ENCODE measurements around the gene BRPF3.

The BRPF3 gene

DNA sequence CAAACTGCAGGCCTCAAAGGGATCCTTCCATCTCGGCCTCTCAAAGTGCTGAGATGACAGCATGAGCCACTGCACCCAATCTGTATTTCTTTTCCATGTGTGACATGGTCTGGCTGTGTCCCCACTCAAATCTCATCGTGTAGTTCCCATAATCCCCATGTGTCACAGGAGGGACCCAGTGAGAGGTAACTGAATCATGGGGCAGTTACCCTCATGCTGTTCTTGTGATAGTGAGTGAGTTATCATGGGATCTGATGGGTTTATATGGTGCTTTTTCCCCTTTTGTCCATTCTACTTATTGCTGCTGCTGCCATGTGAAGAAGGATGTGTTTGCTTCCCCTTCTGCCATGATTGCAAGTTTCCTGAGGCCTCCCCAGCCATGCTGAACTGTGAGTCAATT, 10.3 kb upstream of the BRPF3 start:
- Histone ChIP-seq H3K9ac (ENCODE audit: low read depth, low read length) (no peak overlapping the region), H3K4me1 (ENCODE audit: insufficient read depth, low read length) (no peaks in the 10 kb centered on the region), H3K9me3 (ENCODE audit: control insufficient read depth, insufficient read depth, low read length) (no peaks in the 10 kb centered on the region), H3K36me3 (ENCODE audit: insufficient read depth, low read length) (no peaks in the 10 kb centered on the region)

- H3K36me3 ChIP-seq (ENCODE audit: insufficient read depth, low read length), result no peaks in the 10 kb centered on the region
- no peak overlapping the region for H3K9ac ChIP-seq (ENCODE audit: low read depth, low read length)
Observed at GRCh38 chr6:36187446-36187845, 9.1 kb upstream of the BRPF3 start.

GRCh38 chr6:36195471-36196112, 952 bp upstream of the BRPF3 start:
- Histone ChIP-seq H3K36me3 (ENCODE audit: insufficient read depth, low read length) (peaks cover 3% of the 10 kb centered on the region; the same call in 1 of the 2 replicates), H3K9ac (ENCODE audit: low read depth, low read length) (peak overlapping the region; percentile 80), H3K4me1 (ENCODE audit: insufficient read depth, low read length) (peaks cover 3% of the 10 kb centered on the region; the same call in 1 of the 2 replicates), H3K9me3 (ENCODE audit: control insufficient read depth, insufficient read depth, low read length) (no peaks in the 10 kb centered on the region)

More at GRCh38 chr6:36187446-36187845, 9.1 kb upstream of the BRPF3 start:
- no peaks in the 10 kb centered on the region for H3K9me3 ChIP-seq (ENCODE audit: control insufficient read depth, insufficient read depth, low read length)
- no peaks in the 10 kb centered on the region for H3K4me1 ChIP-seq (ENCODE audit: insufficient read depth, low read length)

DNA sequence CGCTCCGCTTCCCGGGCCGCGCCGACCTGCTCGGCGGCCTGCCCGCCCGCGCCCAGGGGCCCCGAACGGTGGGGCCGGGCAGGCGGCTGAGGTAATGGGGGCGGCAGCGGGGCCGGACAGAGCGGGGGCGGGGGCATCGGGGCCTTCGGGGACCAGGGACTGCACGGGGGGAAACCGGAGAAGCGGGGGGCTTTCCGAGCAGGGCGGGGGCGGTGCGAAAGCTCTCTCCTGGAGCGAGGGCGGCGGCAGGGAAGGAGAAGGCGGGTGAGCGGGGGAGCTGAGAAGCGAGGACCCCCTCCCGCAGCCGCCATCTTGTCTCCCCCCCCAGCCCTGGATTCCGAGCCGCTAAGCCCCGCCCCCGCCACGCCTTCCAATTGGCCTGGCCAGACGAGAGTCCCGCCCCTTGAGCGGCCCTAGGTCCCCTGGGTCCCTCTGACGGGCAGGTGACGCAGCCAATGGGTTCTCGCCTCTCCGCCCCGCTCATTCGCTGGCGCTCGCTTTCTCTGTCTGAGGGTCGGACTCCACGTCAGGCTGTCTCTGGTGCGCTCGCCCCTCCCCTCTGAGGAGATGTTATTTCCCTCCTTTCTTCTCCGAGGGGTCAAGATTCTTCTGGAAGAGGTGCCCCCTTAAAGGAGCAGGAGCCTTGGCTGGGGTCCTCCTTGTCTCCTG, 470 bp downstream of the BRPF3 start:
- peaks cover 11% of the 10 kb centered on the region for H3K36me3 ChIP-seq (ENCODE audit: insufficient read depth, low read length)
- peaks cover 3% of the 10 kb centered on the region; the same call in 1 of the 2 replicates for H3K4me1 ChIP-seq (ENCODE audit: insufficient read depth, low read length)
- no peaks in the 10 kb centered on the region for H3K9me3 ChIP-seq (ENCODE audit: control insufficient read depth, insufficient read depth, low read length)
- peak overlapping the region; percentile 80 for H3K9ac ChIP-seq (ENCODE audit: low read depth, low read length)

GRCh38 chr6:36197739-36198221, 1.2 kb downstream of the BRPF3 start:
- H3K36me3 ChIP-seq (ENCODE audit: insufficient read depth, low read length), result peaks cover 14% of the 10 kb centered on the region
- peak overlapping the region; percentile 36; the same call in 1 of the 2 replicates for H3K9ac ChIP-seq (ENCODE audit: low read depth, low read length)
- H3K4me1 ChIP-seq (ENCODE audit: insufficient read depth, low read length), result peaks cover 3% of the 10 kb centered on the region; the same call in 1 of the 2 replicates
- H3K9me3 ChIP-seq (ENCODE audit: control insufficient read depth, insufficient read depth, low read length), result no peaks in the 10 kb centered on the region

- no peak overlapping the region for H3K9ac ChIP-seq (ENCODE audit: low read depth, low read length)
- peaks cover 3% of the 10 kb centered on the region; the same call in 1 of the 2 replicates for H3K4me1 ChIP-seq (ENCODE audit: insufficient read depth, low read length)
- peaks cover 22% of the 10 kb centered on the region for H3K36me3 ChIP-seq (ENCODE audit: insufficient read depth, low read length)
- H3K9me3 ChIP-seq (ENCODE audit: control insufficient read depth, insufficient read depth, low read length), result no peaks in the 10 kb centered on the region
Observed at GRCh38 chr6:36198986-36199385, 2.4 kb downstream of the BRPF3 start.

- Histone ChIP-seq H3K4me1 (ENCODE audit: insufficient read depth, low read length) (peaks cover 3% of the 10 kb centered on the region; the same call in 1 of the 2 replicates), H3K9ac (ENCODE audit: low read depth, low read length) (no peak overlapping the region), H3K9me3 (ENCODE audit: control insufficient read depth, insufficient read depth, low read length) (no peaks in the 10 kb centered on the region), H3K36me3 (ENCODE audit: insufficient read depth, low read length) (peaks cover 27% of the 10 kb centered on the region)
Observed at GRCh38 chr6:36200154-36200891, 3.8 kb downstream of the BRPF3 start.

GRCh38 chr6:36200998-36201596, 4.6 kb downstream of the BRPF3 start:
- Histone ChIP-seq H3K4me1 (ENCODE audit: insufficient read depth, low read length) (peaks cover 3% of the 10 kb centered on the region; the same call in 1 of the 2 replicates), H3K9me3 (ENCODE audit: control insufficient read depth, insufficient read depth, low read length) (no peaks in the 10 kb centered on the region), H3K9ac (ENCODE audit: low read depth, low read length) (no peak overlapping the region), H3K36me3 (ENCODE audit: insufficient read depth, low read length) (peaks cover 27% of the 10 kb centered on the region)

GRCh38 chr6:36201612-36202011, 5.1 kb downstream of the BRPF3 start:
- H3K9ac ChIP-seq (ENCODE audit: low read depth, low read length), result no peak overlapping the region
- peaks cover 3% of the 10 kb centered on the region; the same call in 1 of the 2 replicates for H3K4me1 ChIP-seq (ENCODE audit: insufficient read depth, low read length)
- peaks cover 27% of the 10 kb centered on the region for H3K36me3 ChIP-seq (ENCODE audit: insufficient read depth, low read length)
- H3K9me3 ChIP-seq (ENCODE audit: control insufficient read depth, insufficient read depth, low read length), result no peaks in the 10 kb centered on the region

DNA sequence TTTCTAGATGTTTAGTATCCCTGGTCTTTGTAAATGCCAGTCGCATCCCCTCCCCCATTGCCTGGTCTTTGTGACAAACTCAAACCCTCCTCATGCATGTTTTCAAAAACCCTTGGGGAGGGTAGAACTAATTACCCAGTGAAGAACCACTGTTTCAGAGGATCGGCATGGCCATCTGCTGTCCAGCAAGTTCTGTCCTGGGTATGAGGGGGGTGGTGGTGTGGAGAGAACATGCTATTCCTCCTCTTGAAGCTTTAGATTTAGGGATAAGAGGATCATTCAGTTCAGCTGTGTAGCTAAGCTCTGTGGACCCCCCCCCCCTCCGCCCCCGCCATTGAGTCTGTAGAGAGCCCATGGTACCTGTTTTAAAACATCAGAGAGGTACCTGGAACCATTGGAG, 5.6 kb downstream of the BRPF3 start:
- Histone ChIP-seq H3K9ac (ENCODE audit: low read depth, low read length) (no peak overlapping the region), H3K4me1 (ENCODE audit: insufficient read depth, low read length) (peaks cover 3% of the 10 kb centered on the region; the same call in 1 of the 2 replicates), H3K9me3 (ENCODE audit: control insufficient read depth, insufficient read depth, low read length) (no peaks in the 10 kb centered on the region), H3K36me3 (ENCODE audit: insufficient read depth, low read length) (peaks cover 27% of the 10 kb centered on the region)

DNA sequence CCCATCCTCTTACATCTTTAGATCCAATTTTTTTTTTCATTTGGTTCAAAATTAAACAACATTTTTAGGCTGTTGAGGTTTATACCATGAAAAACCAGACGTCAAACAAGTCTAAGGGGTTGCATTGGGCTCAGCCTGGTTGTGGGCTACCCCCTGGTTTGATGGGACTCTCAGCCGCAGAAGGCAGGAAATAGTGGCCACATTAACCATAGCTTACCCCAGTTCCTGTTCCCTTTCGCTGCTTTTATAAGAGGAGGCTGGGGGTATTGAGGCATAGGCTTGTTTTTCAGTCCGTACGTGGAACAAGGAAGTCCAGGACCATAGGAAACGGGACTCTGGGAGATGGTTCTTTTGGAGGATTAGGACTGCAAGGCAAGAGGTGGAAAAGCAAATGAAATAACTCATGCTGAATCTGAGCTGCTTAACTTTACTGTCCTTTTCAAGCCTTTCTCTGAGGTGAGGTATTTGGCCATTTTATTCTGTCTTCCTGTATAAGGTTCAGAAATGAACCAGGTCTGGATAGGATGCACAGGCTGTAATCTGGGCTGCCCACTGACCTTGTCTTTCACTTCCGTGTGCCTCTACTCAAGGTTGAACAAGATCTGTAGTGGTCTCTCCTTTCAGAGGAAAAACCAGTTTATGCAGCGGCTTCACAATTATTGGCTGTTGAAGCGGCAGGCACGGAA, 7.7 kb downstream of the BRPF3 start:
- H3K4me1 ChIP-seq (ENCODE audit: insufficient read depth, low read length), result no peaks in the 10 kb centered on the region
- H3K9ac ChIP-seq (ENCODE audit: low read depth, low read length), result no peak overlapping the region
- peaks cover 34% of the 10 kb centered on the region for H3K36me3 ChIP-seq (ENCODE audit: insufficient read depth, low read length)
- H3K9me3 ChIP-seq (ENCODE audit: control insufficient read depth, insufficient read depth, low read length), result no peaks in the 10 kb centered on the region

- H3K9ac ChIP-seq (ENCODE audit: low read depth, low read length), result no peak overlapping the region
- peaks cover 31% of the 10 kb centered on the region for H3K36me3 ChIP-seq (ENCODE audit: insufficient read depth, low read length)
- H3K4me1 ChIP-seq (ENCODE audit: insufficient read depth, low read length), result no peaks in the 10 kb centered on the region
- no peaks in the 10 kb centered on the region for H3K9me3 ChIP-seq (ENCODE audit: control insufficient read depth, insufficient read depth, low read length)
Observed at GRCh38 chr6:36207155-36207554, 10.6 kb downstream of the BRPF3 start.

GRCh38 chr6:36209606-36210005, 13.1 kb downstream of the BRPF3 start:
- H3K9ac ChIP-seq (ENCODE audit: low read depth, low read length), result no peak overlapping the region
- H3K36me3 ChIP-seq (ENCODE audit: insufficient read depth, low read length), result peaks cover 16% of the 10 kb centered on the region; the same call in 1 of the 2 replicates
- H3K9me3 ChIP-seq (ENCODE audit: control insufficient read depth, insufficient read depth, low read length), result no peaks in the 10 kb centered on the region
- H3K4me1 ChIP-seq (ENCODE audit: insufficient read depth, low read length), result no peaks in the 10 kb centered on the region
